ENCODE measurements around the gene NFX1.

Gene NFX1

DNA sequence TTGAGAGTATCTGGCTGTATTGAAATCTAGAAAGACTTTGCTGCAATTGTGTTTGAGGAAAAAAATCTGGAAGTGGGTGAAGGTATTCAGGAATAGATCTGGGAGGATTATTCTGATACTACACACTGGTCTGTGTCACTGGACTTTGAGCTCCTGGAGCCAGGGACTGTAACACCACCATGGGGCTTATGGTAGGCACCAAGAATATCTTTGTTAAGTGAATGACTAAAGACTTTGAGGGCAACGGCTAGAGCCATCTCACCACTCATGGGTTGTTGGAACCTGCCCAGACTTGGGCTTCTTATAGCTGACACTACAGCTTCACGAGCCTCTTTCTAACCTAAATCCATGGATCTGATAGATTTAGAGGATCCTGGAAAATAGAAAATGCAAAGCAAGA is 10.2 kb downstream of the NFX1 start:
- in situ Hi-C loops (cut with HindIII; ENCODE audit: low pct_ligation_motif_present, low sequenced_read_pairs): no loop called here
- no peak overlapping the region for H3K27ac ChIP-seq
- no peaks in the 10 kb centered on the region for H3K27me3 ChIP-seq (replicated peaks)
- no peak for DNase-seq
- peaks cover 80% of the 10 kb centered on the region for H3K36me3 ChIP-seq (replicated peaks)
- H3K4me3 ChIP-seq (ENCODE audit: low read depth, low read length): no peak overlapping the region
- no peak for TF ChIP-seq CTCF (IDR thresholded peaks at IDR 0.05; ENCODE audit: low read depth, low read length, missing control alignments)

DNA sequence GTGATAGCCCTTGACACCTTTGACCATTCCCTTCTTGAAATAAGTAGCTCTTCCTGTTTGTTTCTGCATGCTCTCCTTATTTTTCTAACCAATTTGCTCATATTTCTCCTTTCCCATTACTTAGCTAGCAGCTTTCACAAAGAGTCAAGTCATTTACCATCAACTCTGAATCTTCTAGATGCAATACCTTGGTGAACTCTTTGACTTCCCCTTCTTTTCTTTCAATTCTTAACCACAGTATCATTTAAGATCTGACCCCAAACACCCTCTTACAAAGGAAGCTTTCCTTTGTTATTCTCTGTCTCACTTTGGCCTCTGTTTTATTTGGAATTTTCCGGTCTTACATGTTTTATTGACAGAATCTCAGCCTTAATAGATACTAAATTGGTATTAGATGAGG is 14.0 kb downstream of the NFX1 start:
- no peak for TF ChIP-seq CTCF (IDR thresholded peaks at IDR 0.05; ENCODE audit: low read depth, low read length, missing control alignments)
- Histone ChIP-seq H3K4me3 (ENCODE audit: low read depth, low read length) (no peak overlapping the region), H3K27ac (no peak overlapping the region), H3K36me3 (replicated peaks) (peaks cover 83% of the 10 kb centered on the region), H3K27me3 (replicated peaks) (no peaks in the 10 kb centered on the region)
- DNase-seq: no peak
- in situ Hi-C loops (cut with HindIII; ENCODE audit: low pct_ligation_motif_present, low sequenced_read_pairs): no loop called here

DNA sequence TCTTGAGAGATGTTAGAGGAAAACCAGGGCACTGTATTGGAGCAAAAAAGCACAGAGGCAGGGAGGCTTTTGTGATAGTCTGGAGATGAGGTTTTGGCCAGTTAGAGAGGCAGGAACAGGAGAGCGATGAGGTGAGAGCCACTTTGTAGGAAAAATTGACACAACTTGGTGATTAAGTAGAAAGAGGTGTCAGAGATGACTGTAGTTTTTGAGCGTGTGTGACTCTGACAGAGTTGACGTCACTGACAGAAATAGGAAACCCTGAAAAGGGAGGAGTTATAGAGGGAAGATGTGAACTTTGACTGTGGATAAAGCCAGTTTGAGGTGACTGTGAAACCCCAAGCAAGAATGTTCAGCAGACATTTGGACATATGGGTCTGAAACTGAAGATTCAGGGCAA is 15.7 kb downstream of the NFX1 start:
- in situ Hi-C loops (cut with HindIII; ENCODE audit: low pct_ligation_motif_present, low sequenced_read_pairs): no loop called here
- no peak for DNase-seq
- no peak for TF ChIP-seq CTCF (IDR thresholded peaks at IDR 0.05; ENCODE audit: low read depth, low read length, missing control alignments)
- no peaks in the 10 kb centered on the region for H3K27me3 ChIP-seq (replicated peaks)
- H3K4me3 ChIP-seq (ENCODE audit: low read depth, low read length): no peak overlapping the region
- H3K36me3 ChIP-seq (replicated peaks): peaks cover 78% of the 10 kb centered on the region
- no peak overlapping the region for H3K27ac ChIP-seq

DNA sequence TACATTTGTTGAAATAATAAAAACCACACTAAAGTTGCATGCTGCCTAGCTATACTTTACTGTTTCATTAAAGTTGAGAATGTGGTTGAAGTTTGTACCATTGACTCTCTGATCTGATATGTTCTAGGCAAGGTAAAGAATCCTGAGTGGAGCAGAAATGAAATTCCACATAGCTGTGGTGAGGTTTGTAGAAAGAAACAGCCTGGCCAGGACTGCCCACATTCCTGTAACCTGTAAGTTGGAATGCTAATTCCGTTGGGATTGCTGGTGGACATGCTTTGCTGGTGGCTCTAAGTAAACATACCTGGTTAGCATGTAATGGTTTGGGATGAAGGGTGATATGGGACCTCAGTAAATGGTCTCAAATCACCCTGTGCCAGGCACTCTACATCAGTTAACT is 16.8 kb downstream of the NFX1 start:
- Histone ChIP-seq H3K36me3 (replicated peaks) (peaks cover 80% of the 10 kb centered on the region), H3K27ac (no peak overlapping the region), H3K27me3 (replicated peaks) (no peaks in the 10 kb centered on the region), H3K4me3 (ENCODE audit: low read depth, low read length) (no peak overlapping the region)
- in situ Hi-C loops (cut with HindIII; ENCODE audit: low pct_ligation_motif_present, low sequenced_read_pairs): no loop called here
- no peak for TF ChIP-seq CTCF (IDR thresholded peaks at IDR 0.05; ENCODE audit: low read depth, low read length, missing control alignments)
- DNase-seq: no peak

DNA sequence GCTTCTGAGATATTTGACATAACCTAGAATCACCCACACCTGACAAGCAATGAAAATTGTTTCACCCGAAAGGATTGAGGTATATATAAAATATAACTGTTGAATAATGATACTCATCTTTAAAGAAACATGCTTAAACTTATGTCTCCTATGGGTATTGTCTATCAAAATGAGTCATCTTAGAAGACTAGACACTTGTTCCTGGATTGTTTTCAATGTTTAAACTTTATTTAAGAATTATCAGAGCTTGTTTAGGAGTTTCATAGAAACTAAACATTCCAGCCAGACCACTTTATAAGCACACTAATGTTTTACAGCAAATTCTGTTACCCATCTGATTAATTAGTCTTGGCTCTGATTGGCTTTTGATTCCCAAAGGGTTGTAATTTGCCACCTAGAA is 19.6 kb downstream of the NFX1 start:
- H3K4me3 ChIP-seq (ENCODE audit: low read depth, low read length): no peak overlapping the region
- in situ Hi-C loops (cut with HindIII; ENCODE audit: low pct_ligation_motif_present, low sequenced_read_pairs): no loop called here
- no peak for DNase-seq
- no peak overlapping the region for H3K27ac ChIP-seq
- peaks cover 82% of the 10 kb centered on the region for H3K36me3 ChIP-seq (replicated peaks)
- no peak for TF ChIP-seq CTCF (IDR thresholded peaks at IDR 0.05; ENCODE audit: low read depth, low read length, missing control alignments)
- H3K27me3 ChIP-seq (replicated peaks): no peaks in the 10 kb centered on the region

GRCh38 chr9:33310748-33311147 is 20.4 kb downstream of the NFX1 start:
- Histone ChIP-seq H3K36me3 (replicated peaks) (peaks cover 80% of the 10 kb centered on the region), H3K27ac (no peak overlapping the region), H3K27me3 (replicated peaks) (no peaks in the 10 kb centered on the region), H3K4me3 (ENCODE audit: low read depth, low read length) (no peak overlapping the region)
- TF ChIP-seq CTCF (IDR thresholded peaks at IDR 0.05; ENCODE audit: low read depth, low read length, missing control alignments): no peak
- no peak for DNase-seq
- in situ Hi-C loops (cut with HindIII; ENCODE audit: low pct_ligation_motif_present, low sequenced_read_pairs): no loop called here

All from brain microvascular endothelial cell (primary cell).